ENCODE results near the gene SLC1A5. TPM values are rescaled to one million over a fixed set of nuclear protein-coding genes. Genes with fewer than 3 reads are reported as not detected.

SLC1A5 gene
- total and polyA plus RNA-seq, 2 donors, result 22.5 to 32.2 TPM

GRCh38 chr19:46742926-46743480 lies 45.4 kb downstream of the SLC1A5 start:
- Histone ChIP-seq H3K27me3 (ENCODE audit: control insufficient read depth in 2 of 2, insufficient read depth in 1 of 2, low read length in 1 of 2) (no peaks in the 10 kb centered on the region), H3K27ac (ENCODE audit: low read depth in 1 of 2, low read length in 1 of 2) (no peak overlapping the region), H3K9me3 (ENCODE audit: control insufficient read depth in 2 of 2, insufficient read depth in 1 of 2, low read length in 1 of 2) (no peaks in the 10 kb centered on the region), H3K4me1 (ENCODE audit: control insufficient read depth in 2 of 2, insufficient read depth in 2 of 2, low read length in 2 of 2) (peaks cover 23 to 34% of the 10 kb centered on the region in 2 donors), H3K36me3 (ENCODE audit: control insufficient read depth in 2 of 2, insufficient read depth in 2 of 2, low read length in 1 of 2) (peaks cover 30 to 42% of the 10 kb centered on the region in 2 donors), H3K4me3 (ENCODE audit: low read length in 2 of 2) (no peak overlapping the region)
- 96% methylated on average over 4 of the region's 4 CpGs for WGBS
- DNase-seq (ENCODE audit: low read depth in 6 of 9, low spot score in 9 of 9), result no peak

DNA sequence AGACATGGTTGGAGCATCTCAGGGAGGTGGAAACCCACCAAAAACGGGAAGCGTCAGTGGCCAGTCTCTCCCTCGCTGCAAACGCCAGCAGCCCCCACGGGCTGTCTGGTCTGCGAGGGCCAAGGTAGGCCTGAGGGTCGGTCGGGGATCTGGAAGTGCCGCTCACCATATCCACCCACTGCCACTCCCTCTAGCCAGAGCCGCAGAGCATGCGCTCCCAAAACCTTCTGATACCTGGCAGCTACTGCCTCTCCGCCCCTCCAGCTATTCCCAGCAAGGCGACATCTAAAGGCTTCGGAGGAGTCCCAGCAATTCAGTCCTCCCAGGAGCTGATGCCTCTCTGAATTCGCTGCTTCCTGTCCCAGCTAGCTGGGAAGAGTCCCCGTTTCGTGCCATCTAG lies 46.9 kb downstream of the SLC1A5 start:
- peaks cover 0 to 2% of the 10 kb centered on the region in 2 donors for H3K9me3 ChIP-seq (ENCODE audit: control insufficient read depth in 2 of 2, insufficient read depth in 1 of 2, low read length in 1 of 2)
- no peak overlapping the region for H3K27ac ChIP-seq (ENCODE audit: low read depth in 1 of 2, low read length in 1 of 2)
- peaks cover 16 to 19% of the 10 kb centered on the region in 2 donors for H3K4me1 ChIP-seq (ENCODE audit: control insufficient read depth in 2 of 2, insufficient read depth in 2 of 2, low read length in 2 of 2)
- WGBS, result 96% methylated on average over 17 of the region's 17 CpGs
- DNase-seq (ENCODE audit: low read depth in 6 of 9, low spot score in 9 of 9), result no peak
- H3K36me3 ChIP-seq (ENCODE audit: control insufficient read depth in 2 of 2, insufficient read depth in 2 of 2, low read length in 1 of 2), result peaks cover 46 to 57% of the 10 kb centered on the region in 2 donors
- no peaks in the 10 kb centered on the region for H3K27me3 ChIP-seq (ENCODE audit: control insufficient read depth in 2 of 2, insufficient read depth in 1 of 2, low read length in 1 of 2)
- H3K4me3 ChIP-seq (ENCODE audit: low read length in 2 of 2), result no peak overlapping the region

- no peaks in the 10 kb centered on the region for H3K27me3 ChIP-seq (ENCODE audit: control insufficient read depth in 2 of 2, insufficient read depth in 1 of 2, low read length in 1 of 2)
- H3K9me3 ChIP-seq (ENCODE audit: control insufficient read depth in 2 of 2, insufficient read depth in 1 of 2, low read length in 1 of 2), result peaks cover 0 to 2% of the 10 kb centered on the region in 2 donors
- H3K4me3 ChIP-seq (ENCODE audit: low read length in 2 of 2), result no peak overlapping the region
- WGBS, result 94% methylated on average over 14 of the region's 14 CpGs
- peaks cover 4 to 8% of the 10 kb centered on the region in 2 donors for H3K4me1 ChIP-seq (ENCODE audit: control insufficient read depth in 2 of 2, insufficient read depth in 2 of 2, low read length in 2 of 2)
- H3K27ac ChIP-seq (ENCODE audit: low read depth in 1 of 2, low read length in 1 of 2), result no peak overlapping the region
- peaks cover 46 to 69% of the 10 kb centered on the region in 2 donors for H3K36me3 ChIP-seq (ENCODE audit: control insufficient read depth in 2 of 2, insufficient read depth in 2 of 2, low read length in 1 of 2)
- DNase-seq (ENCODE audit: low read depth in 6 of 9, low spot score in 9 of 9), result no peak
Observed at GRCh38 chr19:46739290-46739771, 49.1 kb downstream of the SLC1A5 start.

DNA sequence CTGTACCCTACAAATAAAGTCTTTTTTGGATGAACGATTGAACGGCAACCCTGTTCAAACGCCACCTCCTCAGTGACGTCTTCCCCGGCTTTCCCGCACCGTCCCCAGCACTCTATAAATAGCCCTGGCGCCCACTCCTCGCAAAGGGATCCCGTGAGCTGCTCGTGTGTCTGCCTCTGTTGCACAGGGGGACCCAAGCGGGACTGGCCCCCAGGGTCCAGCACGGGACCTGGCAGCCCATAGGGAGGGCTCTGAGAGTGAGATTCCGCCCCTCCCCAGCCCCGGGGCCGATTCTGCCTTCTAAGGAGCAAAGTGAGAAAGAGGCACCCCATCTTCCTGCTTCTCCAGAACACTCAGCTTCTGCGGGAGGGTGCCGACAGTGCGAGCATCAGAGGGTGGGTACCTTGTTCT lies 50.6 kb downstream of the SLC1A5 start:
- Histone ChIP-seq H3K9me3 (ENCODE audit: control insufficient read depth in 2 of 2, insufficient read depth in 1 of 2, low read length in 1 of 2) (peaks cover 0 to 2% of the 10 kb centered on the region in 2 donors), H3K36me3 (ENCODE audit: control insufficient read depth in 2 of 2, insufficient read depth in 2 of 2, low read length in 1 of 2) (peaks cover 60 to 84% of the 10 kb centered on the region in 2 donors), H3K4me1 (ENCODE audit: control insufficient read depth in 2 of 2, insufficient read depth in 2 of 2, low read length in 2 of 2) (no peaks in the 10 kb centered on the region), H3K4me3 (ENCODE audit: low read length in 2 of 2) (no peak overlapping the region), H3K27me3 (ENCODE audit: control insufficient read depth in 2 of 2, insufficient read depth in 1 of 2, low read length in 1 of 2) (no peaks in the 10 kb centered on the region), H3K27ac (ENCODE audit: low read depth in 1 of 2, low read length in 1 of 2) (no peak overlapping the region)
- 92% methylated on average over 19 of the region's 19 CpGs for WGBS
- DNase-seq (ENCODE audit: low read depth in 6 of 9, low spot score in 9 of 9), result no peak

DNA sequence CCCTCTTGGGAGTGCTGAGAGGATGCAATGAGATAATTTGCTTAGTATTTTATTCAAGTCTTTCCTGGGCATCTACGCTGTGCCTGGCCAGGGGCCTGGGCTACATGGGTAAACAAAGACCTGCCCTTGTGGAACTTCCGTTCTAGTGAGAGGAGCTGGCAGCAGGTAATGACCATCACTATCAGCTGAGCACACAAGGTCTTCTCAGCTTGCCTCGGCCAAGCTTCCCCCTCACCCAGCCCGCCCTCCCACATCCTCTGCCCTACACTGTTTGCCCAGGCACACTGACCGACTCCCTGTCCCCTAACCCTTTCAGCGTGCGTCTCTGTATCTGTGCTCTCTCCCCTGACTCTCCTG lies 51.1 kb downstream of the SLC1A5 start:
- H3K9me3 ChIP-seq (ENCODE audit: control insufficient read depth in 2 of 2, insufficient read depth in 1 of 2, low read length in 1 of 2), result peaks cover 0 to 2% of the 10 kb centered on the region in 2 donors
- DNase-seq (ENCODE audit: low read depth in 6 of 9, low spot score in 9 of 9), result no peak
- WGBS, result 98% methylated on average over 7 of the region's 7 CpGs
- no peaks in the 10 kb centered on the region for H3K27me3 ChIP-seq (ENCODE audit: control insufficient read depth in 2 of 2, insufficient read depth in 1 of 2, low read length in 1 of 2)
- H3K36me3 ChIP-seq (ENCODE audit: control insufficient read depth in 2 of 2, insufficient read depth in 2 of 2, low read length in 1 of 2), result peaks cover 65 to 87% of the 10 kb centered on the region in 2 donors
- no peak overlapping the region for H3K27ac ChIP-seq (ENCODE audit: low read depth in 1 of 2, low read length in 1 of 2)
- no peaks in the 10 kb centered on the region for H3K4me1 ChIP-seq (ENCODE audit: control insufficient read depth in 2 of 2, insufficient read depth in 2 of 2, low read length in 2 of 2)
- H3K4me3 ChIP-seq (ENCODE audit: low read length in 2 of 2), result no peak overlapping the region

- Histone ChIP-seq H3K9me3 (ENCODE audit: control insufficient read depth in 2 of 2, insufficient read depth in 1 of 2, low read length in 1 of 2) (peaks cover 0 to 2% of the 10 kb centered on the region in 2 donors), H3K27me3 (ENCODE audit: control insufficient read depth in 2 of 2, insufficient read depth in 1 of 2, low read length in 1 of 2) (no peaks in the 10 kb centered on the region), H3K36me3 (ENCODE audit: control insufficient read depth in 2 of 2, insufficient read depth in 2 of 2, low read length in 1 of 2) (peaks cover 65 to 87% of the 10 kb centered on the region in 2 donors), H3K4me1 (ENCODE audit: control insufficient read depth in 2 of 2, insufficient read depth in 2 of 2, low read length in 2 of 2) (no peaks in the 10 kb centered on the region), H3K27ac (ENCODE audit: low read depth in 1 of 2, low read length in 1 of 2) (no peak overlapping the region), H3K4me3 (ENCODE audit: low read length in 2 of 2) (no peak overlapping the region)
- DNase-seq (ENCODE audit: low read depth in 6 of 9, low spot score in 9 of 9), result no peak
- 96% methylated on average over 22 of the region's 22 CpGs for WGBS
Observed at GRCh38 chr19:46736531-46737297, 51.7 kb downstream of the SLC1A5 start.

DNA sequence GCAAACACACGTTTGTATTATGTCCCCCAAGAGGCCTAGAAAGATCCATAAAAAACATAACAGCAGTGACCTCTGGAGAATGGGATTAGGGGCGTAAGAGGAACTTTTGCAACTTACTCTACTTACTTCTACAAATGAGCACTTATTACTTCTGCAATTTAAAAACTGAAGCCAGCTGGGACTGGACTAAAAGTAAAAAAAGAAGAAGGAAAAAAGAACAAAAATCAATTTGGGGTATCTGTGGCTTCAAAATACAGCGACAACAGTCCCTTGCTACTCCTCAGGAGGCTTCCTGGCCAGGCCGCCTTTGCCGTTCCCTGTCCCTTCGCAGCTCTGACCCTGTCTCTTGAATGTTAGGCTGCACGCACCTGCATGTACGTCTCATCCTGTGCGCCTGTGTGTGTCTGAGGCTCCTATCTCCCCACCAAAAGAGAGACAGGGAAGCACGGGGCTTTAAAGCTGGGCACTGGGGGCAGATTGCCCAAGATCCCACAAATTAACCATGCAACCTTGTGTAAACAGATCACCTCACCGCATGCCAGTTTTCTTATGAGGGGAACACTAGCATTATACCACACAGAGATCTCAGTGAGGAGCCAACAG lies 54.6 kb downstream of the SLC1A5 start:
- no peaks in the 10 kb centered on the region for H3K27me3 ChIP-seq (ENCODE audit: control insufficient read depth in 2 of 2, insufficient read depth in 1 of 2, low read length in 1 of 2)
- peaks cover 0 to 2% of the 10 kb centered on the region in 2 donors for H3K9me3 ChIP-seq (ENCODE audit: control insufficient read depth in 2 of 2, insufficient read depth in 1 of 2, low read length in 1 of 2)
- H3K27ac ChIP-seq (ENCODE audit: low read depth in 1 of 2, low read length in 1 of 2), result no peak overlapping the region
- H3K36me3 ChIP-seq (ENCODE audit: control insufficient read depth in 2 of 2, insufficient read depth in 2 of 2, low read length in 1 of 2), result peaks cover 76 to 90% of the 10 kb centered on the region in 2 donors
- 96% methylated on average over 11 of the region's 11 CpGs for WGBS
- peaks cover 0 to 4% of the 10 kb centered on the region in 2 donors for H3K4me1 ChIP-seq (ENCODE audit: control insufficient read depth in 2 of 2, insufficient read depth in 2 of 2, low read length in 2 of 2)
- no peak overlapping the region for H3K4me3 ChIP-seq (ENCODE audit: low read length in 2 of 2)
- DNase-seq (ENCODE audit: low read depth in 6 of 9, low spot score in 9 of 9), result no peak

DNA sequence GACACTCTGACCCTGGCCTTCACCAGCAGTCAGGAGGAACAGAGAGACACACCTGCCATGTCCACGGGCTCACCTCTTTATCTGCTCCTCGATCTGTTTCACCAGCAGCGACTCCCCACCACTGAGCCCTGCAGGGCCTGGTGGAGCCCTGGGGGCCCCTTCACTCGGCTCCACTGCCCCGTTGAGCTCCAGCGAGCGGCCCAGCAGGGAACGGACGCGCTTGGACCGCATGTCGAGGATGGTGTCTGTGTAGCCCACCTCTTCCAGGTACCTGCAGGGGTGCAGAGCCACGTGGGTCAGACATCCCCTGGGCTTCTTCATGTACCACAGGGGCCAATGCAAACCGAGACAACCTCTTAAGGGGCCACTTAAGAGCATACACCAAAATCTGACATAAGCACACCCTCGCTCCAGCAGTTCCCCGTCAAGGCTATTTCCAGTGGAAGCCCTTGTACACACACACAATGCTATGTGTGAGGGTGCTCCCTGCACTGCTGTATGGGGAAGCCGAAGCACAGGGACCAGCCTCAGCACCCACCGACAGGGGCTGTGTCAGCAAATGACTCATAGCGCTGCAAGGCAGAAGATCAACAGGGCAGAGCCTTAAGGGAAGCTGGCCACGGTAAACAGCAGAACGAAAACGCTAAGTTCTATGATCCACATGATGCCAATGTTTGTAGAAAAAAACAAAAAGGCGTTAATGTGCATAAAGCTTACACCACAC lies 55.3 kb downstream of the SLC1A5 start:
- Histone ChIP-seq H3K27ac (ENCODE audit: low read depth in 1 of 2, low read length in 1 of 2) (no peak overlapping the region), H3K36me3 (ENCODE audit: control insufficient read depth in 2 of 2, insufficient read depth in 2 of 2, low read length in 1 of 2) (peaks cover 75 to 90% of the 10 kb centered on the region in 2 donors), H3K4me3 (ENCODE audit: low read length in 2 of 2) (no peak overlapping the region), H3K9me3 (ENCODE audit: control insufficient read depth in 2 of 2, insufficient read depth in 1 of 2, low read length in 1 of 2) (peaks cover 0 to 2% of the 10 kb centered on the region in 2 donors), H3K27me3 (ENCODE audit: control insufficient read depth in 2 of 2, insufficient read depth in 1 of 2, low read length in 1 of 2) (no peaks in the 10 kb centered on the region), H3K4me1 (ENCODE audit: control insufficient read depth in 2 of 2, insufficient read depth in 2 of 2, low read length in 2 of 2) (peaks cover 0 to 10% of the 10 kb centered on the region in 2 donors)
- DNase-seq (ENCODE audit: low read depth in 6 of 9, low spot score in 9 of 9), result no peak
- 96% methylated on average over 23 of the region's 23 CpGs for WGBS

Measured in thymus (tissue), 11 donors.